Measurements from ENCODE around the gene AP3D1.

- TF ChIP-seq FOXO4 (CRISPR knock-in tag; IDR thresholded peaks at IDR 0.05): no peak
- TF ChIP-seq ZNF274 (IDR thresholded peaks at IDR 0.05; ENCODE audit: borderline replicate concordance, low read depth, low read length): no peak
- no peak for TF ChIP-seq POLR2A (conservative IDR thresholded peaks at IDR 0.05)
- TF ChIP-seq ZNF174 (CRISPR knock-in tag; IDR thresholded peaks at IDR 0.05): no peak
Observed at GRCh38 chr19:2175742-2176141, 24.4 kb upstream of the AP3D1 start.
